Ascending aorta (tissue), 2 donors: ENCODE data around the gene ACTR2. TPM values are rescaled to one million over a fixed set of nuclear protein-coding genes. Genes with fewer than 3 reads are reported as not detected.
"Not testable (repeated sequence)": the region's sequence is repeated elsewhere in the genome, so short reads cannot be mapped to it uniquely, and the experiment has no call there.

Experiments
- DNase-seq, 2 donors: peaks; one replicate each; pipeline ENCODE4 v3.0.0-alpha.2; 2019; ENCODE audit warnings: low spot score in 2 of 2
- H3K27ac ChIP-seq, 2 donors: fragments of 200-600 bp; sonication (generic); one replicate each; pipeline ENCODE4 v1.5.1; 2016 to 2017; ENCODE audit warnings: mild to moderate bottlenecking in 1 of 2
- H3K27me3 ChIP-seq: fragments of 200-600 bp; sonication (generic); one replicate; pipeline ENCODE4 v1.5.1; 2017
- H3K36me3 ChIP-seq, 2 donors: fragments of 200-600 bp; sonication (generic); one replicate each; pipeline ENCODE4 v1.5.1; 2016
- H3K4me1 ChIP-seq, 2 donors: fragments of 200-600 bp; sonication (generic); one replicate each; pipeline ENCODE4 v1.5.1; 2016 to 2017; ENCODE audit warnings: mild to moderate bottlenecking in 1 of 2
- H3K4me3 ChIP-seq, 2 donors: fragments of 200-600 bp; sonication (generic); one replicate each; pipeline ENCODE4 v1.5.1; 2016 to 2017; ENCODE audit warnings: mild to moderate bottlenecking in 1 of 2
- H3K9me3 ChIP-seq, 2 donors: fragments of 200-600 bp; sonication (generic); one replicate each; pipeline ENCODE4 v1.5.1; 2016
- CTCF ChIP-seq, 3 experiments: fragments of 200-600 bp in 2 of 3; fragments of 450-650 bp in 1 of 3; sonication (generic) in 2 of 3; IDR thresholded peaks; one replicate each; pipeline ENCODE4 v1.5.1; 2016 to 2019; ENCODE audit warnings: antibody characterized with exemption in 3 of 3, mild to moderate bottlenecking in 1 of 3, moderate library complexity in 1 of 3
- intact Hi-C: fragments of 100-400 bp; cut with DNase I; formaldehyde crosslinking; loops from one replicate; pipeline ENCODE4 v1.15.1; 2023
- total RNA-seq: library from RNA; depleted of rRNA; stranded (reverse); fragments of >200 nt; gene quantifications from one replicate; pipeline ENCODE4 v1.1.0, GENCODE V29; 2016

ACTR2 gene
- total RNA-seq, 1 donor from 2014 or later, result 78.0 TPM

- H3K27me3 ChIP-seq, result no peaks in the 10 kb centered on the region
- TF ChIP-seq CTCF (IDR thresholded peaks at IDR 0.05), result no peak
- H3K9me3 ChIP-seq, result no peaks in the 10 kb centered on the region
- peaks cover 0 to 14% of the 10 kb centered on the region in 2 donors for H3K4me1 ChIP-seq
- no peak overlapping the region for H3K27ac ChIP-seq
- no peak for DNase-seq
- H3K4me3 ChIP-seq, result no peak overlapping the region
- H3K36me3 ChIP-seq, result peaks cover 27 to 33% of the 10 kb centered on the region in 2 donors
- intact Hi-C loops, result no loop called here
These were observed 86.3 kb downstream of the ACTR2 start for GRCh38 chr2:65313954-65314256.

- intact Hi-C loops, result loop anchor here (5.0 kb wide), 1 partner anchor 117 kb away; the partner anchor contains the start of gene SPRED2
- Histone ChIP-seq H3K36me3 (peaks cover 27 to 33% of the 10 kb centered on the region in 2 donors), H3K27ac (peak overlapping the region; percentile 78 to 85), H3K9me3 (no peaks in the 10 kb centered on the region), H3K4me3 (no peak overlapping the region), H3K27me3 (no peaks in the 10 kb centered on the region), H3K4me1 (peaks cover 0 to 14% of the 10 kb centered on the region in 2 donors)
- DNase-seq, result no peak
- TF ChIP-seq CTCF (IDR thresholded peaks at IDR 0.05), result no peak
These were observed 87.3 kb downstream of the ACTR2 start for GRCh38 chr2:65314801-65315441.

GRCh38 chr2:65316072-65316471 lies 88.4 kb downstream of the ACTR2 start:
- peaks cover 0 to 16% of the 10 kb centered on the region in 2 donors for H3K4me1 ChIP-seq
- H3K4me3 ChIP-seq, result no peak overlapping the region
- H3K9me3 ChIP-seq, result no peaks in the 10 kb centered on the region
- peak; percentile 40 to 85 for DNase-seq
- intact Hi-C loops, result loop anchor here (5.0 kb wide), 1 partner anchor 116 kb away; the partner anchor contains the start of gene SPRED2
- peak overlapping the region; percentile 78 to 85 for H3K27ac ChIP-seq
- H3K36me3 ChIP-seq, result peaks cover 27 to 33% of the 10 kb centered on the region in 2 donors
- TF ChIP-seq CTCF (IDR thresholded peaks at IDR 0.05), result no peak
- H3K27me3 ChIP-seq, result no peaks in the 10 kb centered on the region

GRCh38 chr2:65317351-65317750 lies 89.7 kb downstream of the ACTR2 start:
- not testable (repeated sequence) for H3K27me3 ChIP-seq, H3K9me3 ChIP-seq, H3K4me3 ChIP-seq
- DNase-seq, result peak in 1 of 2 donors; percentile 8
- peak overlapping the region; percentile 78 to 85 for H3K27ac ChIP-seq
- H3K4me1 ChIP-seq, result peaks cover 0 to 16% of the 10 kb centered on the region in 2 donors
- intact Hi-C loops, result loop anchor here (5.0 kb wide), 1 partner anchor 115 kb away; the partner anchor contains the start of gene SPRED2
- peaks cover 21% of the 10 kb centered on the region in 2 donors for H3K36me3 ChIP-seq

- peak in 1 of 2 donors; percentile 24 for DNase-seq
- no peak overlapping the region for H3K4me3 ChIP-seq
- peaks cover 17 to 19% of the 10 kb centered on the region in 2 donors for H3K36me3 ChIP-seq
- H3K27ac ChIP-seq, result no peak overlapping the region
- H3K9me3 ChIP-seq, result no peaks in the 10 kb centered on the region
- intact Hi-C loops, result loop anchor here (5.0 kb wide), 1 partner anchor 114 kb away; the partner anchor contains the start of gene SPRED2
- peaks cover 0 to 16% of the 10 kb centered on the region in 2 donors for H3K4me1 ChIP-seq
- no peak for TF ChIP-seq CTCF (IDR thresholded peaks at IDR 0.05)
- no peaks in the 10 kb centered on the region for H3K27me3 ChIP-seq
These were observed 90.2 kb downstream of the ACTR2 start for GRCh38 chr2:65317841-65318240.

GRCh38 chr2:65319072-65319673 lies 91.5 kb downstream of the ACTR2 start:
- intact Hi-C loops, result loop anchor here (5.0 kb wide), 1 partner anchor 113 kb away; the partner anchor contains the start of gene SPRED2
- Histone ChIP-seq H3K27me3 (no peaks in the 10 kb centered on the region), H3K27ac (peak overlapping the region; percentile 23 to 42)

More at GRCh38 chr2:65319072-65319673, 91.5 kb downstream of the ACTR2 start:
- no peak for TF ChIP-seq CTCF (IDR thresholded peaks at IDR 0.05)
- Histone ChIP-seq H3K4me1 (peaks cover 0 to 16% of the 10 kb centered on the region in 2 donors), H3K4me3 (no peak overlapping the region), H3K9me3 (no peaks in the 10 kb centered on the region), H3K36me3 (peaks cover 6% of the 10 kb centered on the region in 2 donors)
- DNase-seq, result peak in 1 of 2 donors; percentile 55
